ENCODE data around the gene NAT8. TPM values are rescaled to one million over a fixed set of nuclear protein-coding genes. Genes with fewer than 3 reads are reported as not detected.
"Not testable (repeated sequence)": the region's sequence is repeated elsewhere in the genome, so short reads cannot be mapped to it uniquely, and the experiment has no call there.

The NAT8 gene
- total and polyA plus RNA-seq, 11 donors: not detected

DNA sequence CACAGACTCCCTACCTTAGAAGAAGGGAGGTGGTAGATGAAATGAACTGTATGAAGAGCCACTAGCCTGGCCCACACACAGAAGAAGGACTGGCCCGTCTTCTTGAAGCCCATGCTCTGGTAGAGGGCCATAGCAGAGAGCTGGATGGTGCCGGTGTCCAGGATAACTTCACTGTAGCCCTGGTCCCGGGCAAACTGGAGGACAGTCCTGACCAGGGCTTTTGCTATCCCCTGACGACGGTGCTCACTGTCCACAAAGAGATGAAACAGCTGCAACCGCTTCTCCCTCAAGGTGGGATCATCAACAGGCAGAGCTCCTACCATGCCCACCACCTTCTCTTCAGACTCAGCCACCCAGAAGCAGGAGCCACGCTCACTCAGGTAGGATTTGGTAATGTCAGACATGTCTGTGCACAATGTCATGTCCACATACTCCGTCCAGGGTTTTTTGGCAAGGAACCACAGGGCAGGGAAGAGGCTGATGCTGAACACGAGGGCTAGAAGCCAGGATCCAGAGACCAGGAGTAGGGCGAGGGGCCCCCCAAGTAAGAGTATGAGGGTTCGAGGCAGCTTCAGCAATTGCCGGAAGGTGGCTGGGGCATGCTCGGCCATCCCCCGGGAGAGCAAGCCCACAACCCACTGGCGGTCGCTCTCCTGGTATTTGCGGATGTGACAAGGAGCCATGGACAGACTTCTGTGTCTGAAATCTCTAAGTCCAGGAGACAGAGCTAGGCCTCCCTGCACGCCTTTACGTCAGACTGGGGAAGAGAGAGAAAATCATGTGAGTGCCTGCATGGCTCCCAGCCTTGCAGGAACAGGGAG lies 1.1 kb downstream of the NAT8 start:
- no peak for DNase-seq
- WGBS, 4 donors: 81 to 91% (median 90%) methylated on average over 6 to 19 of the region's 19 CpGs
- ATAC-seq: peak in 1 of 4 donors; percentile 22
- Histone ChIP-seq H3K4me1 (no peaks in the 10 kb centered on the region), H3K27me3 (no peaks in the 10 kb centered on the region), H3K4me3 (no peak overlapping the region), H3K9me3 (no peaks in the 10 kb centered on the region), H3K36me3 (no peaks in the 10 kb centered on the region), H3K27ac (no peak overlapping the region)
- intact Hi-C loops (cut with DNase I): no loop called here
- no peak for TF ChIP-seq POLR2A (IDR thresholded peaks at IDR 0.05)
- TF ChIP-seq, protein P1, sequence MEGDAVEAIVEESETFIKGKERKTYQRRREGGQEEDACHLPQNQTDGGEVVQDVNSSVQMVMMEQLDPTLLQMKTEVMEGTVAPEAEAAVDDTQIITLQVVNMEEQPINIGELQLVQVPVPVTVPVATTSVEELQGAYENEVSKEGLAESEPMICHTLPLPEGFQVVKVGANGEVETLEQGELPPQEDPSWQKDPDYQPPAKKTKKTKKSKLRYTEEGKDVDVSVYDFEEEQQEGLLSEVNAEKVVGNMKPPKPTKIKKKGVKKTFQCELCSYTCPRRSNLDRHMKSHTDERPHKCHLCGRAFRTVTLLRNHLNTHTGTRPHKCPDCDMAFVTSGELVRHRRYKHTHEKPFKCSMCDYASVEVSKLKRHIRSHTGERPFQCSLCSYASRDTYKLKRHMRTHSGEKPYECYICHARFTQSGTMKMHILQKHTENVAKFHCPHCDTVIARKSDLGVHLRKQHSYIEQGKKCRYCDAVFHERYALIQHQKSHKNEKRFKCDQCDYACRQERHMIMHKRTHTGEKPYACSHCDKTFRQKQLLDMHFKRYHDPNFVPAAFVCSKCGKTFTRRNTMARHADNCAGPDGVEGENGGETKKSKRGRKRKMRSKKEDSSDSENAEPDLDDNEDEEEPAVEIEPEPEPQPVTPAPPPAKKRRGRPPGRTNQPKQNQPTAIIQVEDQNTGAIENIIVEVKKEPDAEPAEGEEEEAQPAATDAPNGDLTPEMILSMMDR (IDR thresholded peaks at IDR 0.05): no peak

DNA sequence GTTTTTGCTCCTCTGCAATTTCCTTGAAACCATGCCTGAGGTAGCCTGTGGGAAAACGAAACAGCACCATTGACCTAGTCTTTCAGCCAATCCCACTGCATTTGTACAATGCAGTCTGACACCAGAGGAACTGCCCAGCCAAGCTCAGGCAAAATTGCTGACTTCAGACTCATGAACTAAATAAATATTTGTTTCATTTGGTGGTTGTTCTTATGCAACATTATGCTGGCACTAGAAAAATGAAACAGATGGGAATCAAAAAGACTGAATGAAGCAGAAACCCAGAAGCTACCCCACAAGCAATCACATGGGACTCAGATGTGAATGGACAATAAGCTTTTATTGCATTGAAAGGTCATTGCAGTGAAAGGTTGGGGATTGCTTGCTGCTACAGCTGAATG lies 1.7 kb downstream of the NAT8 start:
- DNase-seq (no peak), ATAC-seq (no peak)
- intact Hi-C loops (cut with DNase I): no loop called here
- no peaks in the 10 kb centered on the region for H3K4me1 ChIP-seq
- no peak overlapping the region for H3K27ac ChIP-seq
- TF ChIP-seq, protein P1 (IDR thresholded peaks at IDR 0.05): no peak
- no peak for TF ChIP-seq POLR2A (IDR thresholded peaks at IDR 0.05)
- H3K9me3 ChIP-seq: no peaks in the 10 kb centered on the region
- H3K4me3 ChIP-seq: no peak overlapping the region
- no peaks in the 10 kb centered on the region for H3K36me3 ChIP-seq
- WGBS, 4 donors: 33 to 63% (median 49%) methylated on average over 1 of the region's 1 CpG
- no peaks in the 10 kb centered on the region for H3K27me3 ChIP-seq

DNA sequence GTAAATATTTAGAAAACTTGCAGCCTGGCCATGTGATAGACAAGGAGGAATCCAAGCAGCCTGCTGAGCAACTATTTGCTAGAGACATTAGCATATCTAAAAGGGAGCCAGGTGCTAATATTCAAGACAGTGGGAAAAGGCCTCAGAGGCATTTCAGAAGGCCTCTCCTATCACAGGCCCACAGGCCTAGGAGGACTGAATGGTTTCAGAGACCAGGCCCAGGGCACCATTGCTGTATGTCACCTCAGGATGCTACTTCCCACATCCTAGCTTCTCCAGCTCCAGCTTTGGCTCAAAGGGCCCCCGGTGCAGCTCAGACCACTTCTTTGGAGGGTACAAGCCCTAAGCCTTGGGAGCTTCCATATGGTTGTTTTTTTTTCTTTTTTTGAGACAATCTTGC lies 3.8 kb downstream of the NAT8 start:
- no peaks in the 10 kb centered on the region for H3K27me3 ChIP-seq
- DNase-seq (no peak), ATAC-seq (no peak)
- WGBS, 4 donors: 98 to 100% (median 100%) methylated on average over 1 of the region's 1 CpG
- H3K4me1 ChIP-seq: no peaks in the 10 kb centered on the region
- H3K4me3 ChIP-seq: no peak overlapping the region
- no peak for TF ChIP-seq POLR2A (IDR thresholded peaks at IDR 0.05)
- TF ChIP-seq, protein P1 (IDR thresholded peaks at IDR 0.05): no peak
- H3K27ac ChIP-seq: no peak overlapping the region
- intact Hi-C loops (cut with DNase I): no loop called here
- no peaks in the 10 kb centered on the region for H3K36me3 ChIP-seq
- H3K9me3 ChIP-seq: no peaks in the 10 kb centered on the region

DNA sequence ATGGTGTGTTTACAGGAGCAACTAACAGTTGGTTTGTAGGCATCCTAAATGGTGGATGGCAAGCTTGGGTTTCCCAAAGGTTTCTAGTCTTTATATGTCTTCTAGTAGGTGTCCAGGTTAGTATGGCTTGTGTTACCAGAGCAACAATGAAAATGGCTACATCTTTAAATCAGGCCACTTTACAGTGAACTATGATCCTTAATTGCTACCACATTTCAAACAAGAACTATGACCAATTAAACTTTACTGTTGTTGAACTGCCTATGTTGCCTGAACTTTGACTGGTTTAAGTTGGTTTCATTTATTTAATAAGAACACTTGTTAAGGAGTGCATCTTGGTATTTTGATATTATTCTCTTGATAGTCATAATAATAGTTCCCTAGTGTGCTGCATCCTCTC lies 5.2 kb downstream of the NAT8 start:
- H3K4me3 ChIP-seq; H3K36me3 ChIP-seq; ATAC-seq; DNase-seq; H3K27ac ChIP-seq; H3K4me1 ChIP-seq; intact Hi-C loops (cut with DNase I); H3K9me3 ChIP-seq; H3K27me3 ChIP-seq: not testable (repeated sequence)
